ENCODE results near the gene TRIOBP. TPM values are rescaled to one million over a fixed set of nuclear protein-coding genes. Genes with fewer than 3 reads are reported as not detected.
A peak's percentile ranks its signal among the peaks of the same experiment; 100 is the strongest.

TRIOBP gene
- total and polyA plus RNA-seq, 8 donors = 57.4 to 84.9 (median 71.4) TPM

DNA sequence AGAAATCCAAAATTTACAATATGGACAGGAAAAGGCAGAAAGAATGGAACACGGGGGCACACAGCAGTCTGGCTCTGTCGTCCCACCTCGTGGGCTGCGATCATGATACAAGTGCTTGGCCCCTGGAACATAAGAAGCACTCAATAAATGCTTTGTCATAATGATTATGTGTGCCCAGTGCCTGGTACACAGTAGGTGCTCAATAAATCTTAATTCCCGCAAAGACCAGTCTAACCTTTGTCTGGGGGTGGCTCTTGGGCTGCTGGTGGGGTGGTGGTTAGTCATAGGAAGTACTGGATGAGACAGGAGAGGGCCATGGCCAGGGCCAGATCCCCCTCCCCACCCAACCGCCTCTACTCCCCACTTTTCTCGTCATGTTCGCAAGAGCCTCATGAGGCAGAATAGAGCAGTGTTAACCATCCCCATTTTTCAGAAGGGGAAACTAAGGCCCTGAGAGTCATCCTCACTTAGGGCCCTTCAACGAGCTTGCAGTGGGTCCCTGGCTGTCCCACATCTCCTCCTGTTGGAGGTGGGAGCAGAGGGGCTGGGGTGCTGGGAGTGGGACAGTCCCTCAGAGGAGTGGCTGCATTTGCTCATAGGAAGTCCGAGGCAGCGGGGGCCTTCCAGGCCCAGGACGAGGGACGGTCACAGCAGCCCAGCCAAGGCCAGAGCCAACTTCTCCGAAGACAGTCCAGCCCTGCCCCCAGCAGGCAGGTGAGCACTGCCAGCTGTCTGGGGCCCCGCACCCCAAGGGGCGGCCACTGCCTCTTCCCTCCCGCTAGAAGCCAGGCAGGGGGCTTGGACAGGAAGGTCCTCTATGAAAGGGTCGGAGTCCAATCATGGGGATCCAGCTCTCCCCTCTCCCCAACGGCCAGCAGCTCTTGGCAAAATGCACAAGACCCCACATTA, 36.1 kb downstream of the TRIOBP start:
- Histone ChIP-seq H3K36me3 (no peaks in the 10 kb centered on the region), H3K4me3 (no peak overlapping the region), H3K9me3 (no peaks in the 10 kb centered on the region), H3K27ac (no peak overlapping the region), H3K27me3 (no peaks in the 10 kb centered on the region), H3K4me1 (peaks cover 7 to 39% of the 10 kb centered on the region in 2 donors)
- ATAC-seq (no peak), DNase-seq (no peak)
- TF ChIP-seq, protein P1, sequence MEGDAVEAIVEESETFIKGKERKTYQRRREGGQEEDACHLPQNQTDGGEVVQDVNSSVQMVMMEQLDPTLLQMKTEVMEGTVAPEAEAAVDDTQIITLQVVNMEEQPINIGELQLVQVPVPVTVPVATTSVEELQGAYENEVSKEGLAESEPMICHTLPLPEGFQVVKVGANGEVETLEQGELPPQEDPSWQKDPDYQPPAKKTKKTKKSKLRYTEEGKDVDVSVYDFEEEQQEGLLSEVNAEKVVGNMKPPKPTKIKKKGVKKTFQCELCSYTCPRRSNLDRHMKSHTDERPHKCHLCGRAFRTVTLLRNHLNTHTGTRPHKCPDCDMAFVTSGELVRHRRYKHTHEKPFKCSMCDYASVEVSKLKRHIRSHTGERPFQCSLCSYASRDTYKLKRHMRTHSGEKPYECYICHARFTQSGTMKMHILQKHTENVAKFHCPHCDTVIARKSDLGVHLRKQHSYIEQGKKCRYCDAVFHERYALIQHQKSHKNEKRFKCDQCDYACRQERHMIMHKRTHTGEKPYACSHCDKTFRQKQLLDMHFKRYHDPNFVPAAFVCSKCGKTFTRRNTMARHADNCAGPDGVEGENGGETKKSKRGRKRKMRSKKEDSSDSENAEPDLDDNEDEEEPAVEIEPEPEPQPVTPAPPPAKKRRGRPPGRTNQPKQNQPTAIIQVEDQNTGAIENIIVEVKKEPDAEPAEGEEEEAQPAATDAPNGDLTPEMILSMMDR (IDR thresholded peaks at IDR 0.05) = no peak
- intact Hi-C loops (cut with DNase I) = no loop called here

DNA sequence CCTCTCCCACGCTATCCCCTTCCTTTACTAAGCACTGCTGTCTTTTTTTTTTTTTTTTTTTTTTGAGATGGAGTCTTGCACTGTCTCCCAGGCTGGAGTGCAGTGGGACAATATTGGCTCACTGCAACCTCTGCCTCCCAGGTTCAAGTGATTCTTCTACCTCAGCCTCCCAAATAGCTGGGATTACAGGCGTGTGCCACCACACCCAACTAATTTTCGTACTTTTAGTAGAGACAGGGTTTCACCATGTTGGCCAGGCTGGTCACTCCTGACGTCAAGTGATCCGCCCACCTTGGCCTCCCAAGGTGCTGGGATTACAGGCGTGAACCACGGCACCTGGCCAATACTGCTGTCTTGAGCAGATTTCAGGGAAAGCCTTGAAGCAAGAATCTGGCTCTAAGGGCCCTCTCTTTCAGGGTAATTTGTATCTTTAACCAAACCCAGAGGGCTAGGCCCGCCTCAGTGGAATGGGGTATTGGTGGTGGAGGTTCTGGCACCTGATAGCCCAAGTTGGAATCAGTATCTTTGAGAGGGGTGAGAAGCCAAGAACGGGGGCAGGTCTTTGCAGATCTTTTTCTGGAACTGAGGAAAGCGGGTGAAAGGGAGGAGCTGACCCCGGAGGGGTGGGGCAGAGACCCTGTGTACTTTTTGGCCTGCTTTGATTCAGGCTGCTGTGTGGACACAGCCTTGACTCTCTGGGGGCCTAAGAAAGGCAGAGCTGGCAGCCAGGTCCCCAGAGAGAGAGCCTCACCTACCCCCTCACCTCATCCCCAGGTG, 37.0 kb downstream of the TRIOBP start:
- Histone ChIP-seq H3K9me3 (no peaks in the 10 kb centered on the region), H3K27ac (no peak overlapping the region), H3K4me3 (no peak overlapping the region), H3K27me3 (no peaks in the 10 kb centered on the region), H3K36me3 (no peaks in the 10 kb centered on the region), H3K4me1 (peaks cover 3 to 35% of the 10 kb centered on the region in 2 donors)
- ATAC-seq = no peak
- DNase-seq = no peak
- TF ChIP-seq, protein P1 (IDR thresholded peaks at IDR 0.05) = no peak
- intact Hi-C loops (cut with DNase I) = no loop called here

DNA sequence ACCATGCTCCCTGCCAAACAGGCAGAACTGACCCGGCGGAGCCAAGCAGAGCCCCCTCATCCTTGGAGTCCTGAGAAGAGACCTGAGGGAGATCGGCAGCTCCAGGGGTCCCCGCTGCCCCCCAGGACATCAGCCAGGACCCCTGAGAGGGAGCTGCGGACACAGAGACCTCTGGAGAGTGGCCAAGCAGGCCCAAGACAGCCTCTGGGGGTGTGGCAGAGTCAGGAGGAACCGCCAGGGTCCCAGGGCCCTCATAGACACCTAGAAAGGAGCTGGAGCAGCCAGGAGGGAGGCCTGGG, 37.5 kb downstream of the TRIOBP start:
- TF ChIP-seq, protein P1 (IDR thresholded peaks at IDR 0.05) = no peak
- no peak overlapping the region for H3K27ac ChIP-seq

DNA sequence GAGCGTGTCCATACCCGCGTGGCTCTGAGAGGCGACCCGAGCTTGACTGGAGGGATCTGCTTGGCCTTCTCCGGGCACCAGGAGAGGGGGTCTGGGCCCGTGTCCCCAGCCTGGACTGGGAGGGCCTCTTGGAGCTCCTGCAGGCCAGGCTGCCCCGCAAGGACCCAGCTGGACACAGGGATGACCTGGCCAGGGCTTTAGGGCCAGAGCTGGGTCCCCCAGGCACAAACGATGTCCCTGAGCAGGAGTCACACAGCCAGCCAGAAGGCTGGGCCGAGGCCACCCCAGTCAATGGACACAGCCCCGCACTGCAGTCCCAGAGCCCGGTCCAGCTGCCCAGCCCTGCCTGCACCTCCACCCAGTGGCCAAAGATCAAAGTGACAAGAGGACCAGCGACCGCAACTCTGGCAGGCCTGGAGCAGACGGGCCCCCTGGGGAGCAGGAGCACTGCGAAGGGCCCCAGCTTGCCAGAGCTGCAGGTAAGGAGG, 38.2 kb downstream of the TRIOBP start:
- TF ChIP-seq, protein P1 (IDR thresholded peaks at IDR 0.05) = peak in 1 of 2 donors; percentile 45
- ATAC-seq (peak; percentile 50), DNase-seq (peak in 1 of 4 donors; percentile 35)
- intact Hi-C loops (cut with DNase I) = no loop called here
- H3K9me3 ChIP-seq = no peaks in the 10 kb centered on the region
- no peaks in the 10 kb centered on the region for H3K27me3 ChIP-seq
- no peaks in the 10 kb centered on the region for H3K36me3 ChIP-seq
- peaks cover 8 to 45% of the 10 kb centered on the region in 2 donors for H3K4me1 ChIP-seq
- H3K27ac ChIP-seq = no peak overlapping the region
- no peak overlapping the region for H3K4me3 ChIP-seq

More for the DNA sequence above, 37.5 kb downstream of the TRIOBP start:
- ATAC-seq (no peak), DNase-seq (no peak)
- intact Hi-C loops (cut with DNase I) = no loop called here
- no peaks in the 10 kb centered on the region for H3K9me3 ChIP-seq
- peaks cover 8 to 40% of the 10 kb centered on the region in 2 donors for H3K4me1 ChIP-seq
- H3K4me3 ChIP-seq = no peak overlapping the region
- no peaks in the 10 kb centered on the region for H3K27me3 ChIP-seq
- H3K36me3 ChIP-seq = no peaks in the 10 kb centered on the region

DNA sequence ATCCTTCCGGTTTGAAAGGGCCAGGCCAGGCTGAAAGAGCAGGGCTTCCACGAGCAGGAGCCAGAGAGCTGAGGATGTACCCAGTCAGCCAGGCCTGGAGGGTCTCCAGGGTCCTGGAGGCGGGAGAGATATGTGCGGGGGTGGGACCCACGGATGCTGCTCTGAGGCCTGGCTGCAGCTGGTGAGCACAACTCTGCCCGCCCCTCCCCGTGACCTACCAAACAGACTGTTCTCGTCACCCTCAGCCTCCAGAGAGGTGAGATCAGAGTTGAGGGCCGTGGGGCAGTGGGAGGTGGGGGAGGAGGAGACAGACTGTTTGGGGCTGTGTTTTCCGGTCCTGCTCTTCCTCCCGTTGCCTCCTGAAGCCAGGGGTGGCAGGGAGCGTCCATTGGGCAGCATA, 42.2 kb downstream of the TRIOBP start:
- peak in 2 of 4 donors; percentile 78 to 90 for DNase-seq
- Histone ChIP-seq H3K4me1 (peaks cover 18 to 56% of the 10 kb centered on the region in 2 donors), H3K4me3 (no peak overlapping the region), H3K36me3 (no peaks in the 10 kb centered on the region), H3K27ac (peak overlapping the region in 1 of 2 donors; percentile 89), H3K27me3 (no peaks in the 10 kb centered on the region), H3K9me3 (no peaks in the 10 kb centered on the region)
- peak; percentile 7 for ATAC-seq
- intact Hi-C loops (cut with DNase I) = no loop called here
- TF ChIP-seq, protein P1 (IDR thresholded peaks at IDR 0.05) = no peak
